Spleen (tissue), 11 donors: ENCODE data around the gene HMGB1. TPM values are rescaled to one million over a fixed set of nuclear protein-coding genes. Genes with fewer than 3 reads are reported as not detected.

ENCODE experiments used
- DNase-seq: peaks from one replicate; pipeline ENCODE4 v3.0.0-alpha.2; 2020
- H3K27ac ChIP-seq, 8 donors: fragments of 200-600 bp; sonication (generic) in 7 of 8; 1 replicate in 4 of 8; 2 replicates in 4 of 8; pipeline versions ENCODE4 v1.5.0 to v1.8.0; 2016 to 2021; ENCODE audit warnings: inconsistent platforms in 4 of 8, mild to moderate bottlenecking in 4 of 8, moderate library complexity in 1 of 8
- H3K27me3 ChIP-seq, 7 donors: fragments of 200-600 bp; sonication (generic) in 6 of 7; replicated peaks in 1 of 7; 1 replicate in 4 of 7; 2 replicates in 3 of 7; pipeline versions ENCODE4 v1.5.0 to v1.8.0; 2016 to 2021; ENCODE audit warnings: inconsistent platforms in 3 of 7, mild to moderate bottlenecking in 1 of 7
- H3K36me3 ChIP-seq, 6 donors: fragments of 200-600 bp; sonication (generic) in 5 of 6; 1 replicate in 4 of 6; 2 replicates in 2 of 6; pipeline versions ENCODE4 v1.5.0 to v1.8.0; 2016 to 2021; ENCODE audit warnings: inconsistent platforms in 2 of 6
- H3K4me1 ChIP-seq, 6 donors: fragments of 200-600 bp; sonication (generic) in 5 of 6; 1 replicate in 3 of 6; 2 replicates in 3 of 6; pipeline versions ENCODE4 v1.5.0 to v1.8.0; 2016 to 2021; ENCODE audit warnings: inconsistent platforms in 3 of 6
- H3K4me3 ChIP-seq, 8 donors: fragments of 200-600 bp; sonication (generic) in 7 of 8; 1 replicate in 4 of 8; 2 replicates in 4 of 8; pipeline versions ENCODE4 v1.5.0 to v1.8.0; 2016 to 2021; ENCODE audit warnings: inconsistent platforms in 4 of 8, mild to moderate bottlenecking in 4 of 8, moderate library complexity in 2 of 8
- H3K9me3 ChIP-seq, 8 donors: fragments of 200-600 bp; sonication (generic) in 7 of 8; 1 replicate in 4 of 8; 2 replicates in 4 of 8; pipeline versions ENCODE4 v1.5.0 to v1.8.0; 2016 to 2021; ENCODE audit warnings: inconsistent platforms in 4 of 8
- CTCF ChIP-seq, 11 experiments: fragments of 200-600 bp in 7 of 11; fragments of 450-650 bp in 4 of 11; sonication (generic) in 4 of 11; IDR thresholded peaks in 8 of 11; conservative IDR thresholded peaks in 3 of 11; 1 replicate in 7 of 11; 2 replicates in 4 of 11; pipeline versions ENCODE4 v1.4.0 to v1.8.0; 2016 to 2021; ENCODE audit warnings: antibody characterized with exemption in 11 of 11, inconsistent platforms in 4 of 11, mild to moderate bottlenecking in 1 of 11
- POLR2A ChIP-seq, 3 donors: fragments of 450-650 bp; IDR thresholded peaks; one replicate each; pipeline ENCODE4 v1.5.1; 2017; ENCODE audit warnings: antibody characterized with exemption in 3 of 3, mild to moderate bottlenecking in 1 of 3
- POLR2AphosphoS5 ChIP-seq, 3 donors: sonication (generic); formaldehyde crosslinking; IDR thresholded peaks; one replicate each; pipeline ENCODE4 v1.5.1; 2017; ENCODE audit warnings: antibody characterized with exemption in 3 of 3
- WGBS, 5 donors: extraction: QIAGEN DNeasy Blood & Tissue Kit in 3 of 5; methylation state at CpG; one replicate each; pipeline versions ENCODE4 v1.1.5 to v1.1.7; 2013 to 2018; 5-methylcytosine and 5-hydroxymethylcytosine counted together
- intact Hi-C: fragments of 100-400 bp; cut with DNase I; formaldehyde crosslinking; loops from one replicate; pipeline ENCODE4 v1.15.0; 2023; ENCODE audit warnings: low total_unique reads
- polyA plus RNA-seq, 3 donors: library from polyadenylated mRNA; stranded (reverse); fragments of 200-250 nt; gene quantifications; one replicate each; pipeline ENCODE4 v1.2.1, GENCODE V29; 2013
- total RNA-seq, 7 donors: library from RNA; depleted of rRNA in 3 of 7; stranded (reverse); fragments of >200 nt in 3 of 7; fragmentation: NEBNext Ultra II Directional in 4 of 7; extraction: Animal tissue kit (Norgen Biotek cat#: 25700) in 4 of 7; gene quantifications; one replicate each; pipeline versions ENCODE4 v1.1.0 to v1.2.1, GENCODE V29; 2016 to 2021
- donor health status: healthy with polysubstance abuse.
- donor health status: DM: no; HTN: no; CAD: no; lungs with moderate emphysema.
- donor health status: DM: no; HTN: no; CAD: no.
- donor health status: Bipolar disorder and iron deficiency.
- donor health status: healthy.
- donor health status: DM: no; HTN: no; CAD: no.
- donor health status: DM: yes; HTN: yes; CAD: no.

The HMGB1 gene
- total and polyA plus RNA-seq, 10 donors = 221 to 528 (median 308) TPM

- Histone ChIP-seq H3K36me3 (no peaks in the 10 kb centered on the region), H3K4me1 (peaks cover 4 to 32% (median 20%) of the 10 kb centered on the region in 6 donors), H3K9me3 (no peaks in the 10 kb centered on the region), H3K27me3 (no peaks in the 10 kb centered on the region), H3K4me3 (peak within 1 kb of the TSS; percentile 42 to 69 (median 58)), H3K27ac (peak within 1 kb of the TSS; percentile 79 to 95 (median 91))
- intact Hi-C loops = no loop called here
- peak; percentile 96 for DNase-seq
- TF ChIP-seq POLR2AphosphoS5 (IDR thresholded peaks at IDR 0.05) (peak; percentile 85 to 89 (median 86)), POLR2A (IDR thresholded peaks at IDR 0.05) (peak in 1 of 3 donors; percentile 68), CTCF (IDR thresholded peaks at IDR 0.05 in 8 of 11, conservative IDR thresholded peaks at IDR 0.05 in 3 of 11) (no peak)
- 0 to 3% (median 1%) methylated on average over 34 to 57 of the region's 57 CpGs for WGBS, 5 donors
These were observed 43.5 kb downstream of the HMGB1 start, which contains the start of gene UBE2L5 for GRCh38 chr13:30422054-30422839. TSS of gene UBE2L5 (plus strand) at chr13:30422493. CDS start at chr13:30427991, 5,498 bp downstream.

- H3K27me3 ChIP-seq = no peaks in the 10 kb centered on the region
- TF ChIP-seq CTCF (IDR thresholded peaks at IDR 0.05 in 8 of 11, conservative IDR thresholded peaks at IDR 0.05 in 3 of 11) = no peak
- peak; percentile 83 to 91 (median 84) for TF ChIP-seq POLR2AphosphoS5 (IDR thresholded peaks at IDR 0.05)
- TF ChIP-seq POLR2A (IDR thresholded peaks at IDR 0.05) = peak in 1 of 3 donors; percentile 80
- peak overlapping the region; percentile 40 to 69 (median 58) for H3K4me3 ChIP-seq
- no peaks in the 10 kb centered on the region for H3K9me3 ChIP-seq
- peak; percentile 94 for DNase-seq
- intact Hi-C loops = no loop called here
- H3K4me1 ChIP-seq = peaks cover 4 to 38% (median 24%) of the 10 kb centered on the region in 6 donors
- peak overlapping the region; percentile 78 to 95 (median 91) for H3K27ac ChIP-seq
- no peaks in the 10 kb centered on the region for H3K36me3 ChIP-seq
- WGBS, 5 donors = 9 to 15% (median 11%) methylated on average over 39 to 52 of the region's 53 CpGs
These were observed 44.4 kb downstream of the HMGB1 start for GRCh38 chr13:30421093-30422053.

GRCh38 chr13:30418717-30419459 is 46.8 kb downstream of the HMGB1 start:
- intact Hi-C loops = no loop called here
- H3K4me3 ChIP-seq = no peak overlapping the region
- TF ChIP-seq POLR2A (IDR thresholded peaks at IDR 0.05) = no peak
- no peak for TF ChIP-seq CTCF (IDR thresholded peaks at IDR 0.05 in 8 of 11, conservative IDR thresholded peaks at IDR 0.05 in 3 of 11)
- no peak for TF ChIP-seq POLR2AphosphoS5 (IDR thresholded peaks at IDR 0.05)
- 76 to 89% (median 83%) methylated on average over 9 of the region's 9 CpGs for WGBS, 5 donors
- H3K9me3 ChIP-seq = no peaks in the 10 kb centered on the region
- peaks cover 6 to 63% (median 39%) of the 10 kb centered on the region in 6 donors for H3K4me1 ChIP-seq
- H3K36me3 ChIP-seq = no peaks in the 10 kb centered on the region
- no peak for DNase-seq
- H3K27me3 ChIP-seq = no peaks in the 10 kb centered on the region
- H3K27ac ChIP-seq = peak overlapping the region in 1 of 8 donors; percentile 1
